Colonic mucosa (tissue), 4 donors: ENCODE data around the gene OGDH. TPM values are rescaled to one million over a fixed set of nuclear protein-coding genes. Genes with fewer than 3 reads are reported as not detected.

Source experiments
- DNase-seq: peaks from one replicate; pipeline ENCODE4 v3.0.0-alpha.2; 2020
- H3K27ac ChIP-seq: fragments of 200-600 bp; one replicate; pipeline ENCODE4 v1.8.0; 2021
- H3K27me3 ChIP-seq: fragments of 200-600 bp; one replicate; pipeline ENCODE4 v1.8.0; 2021
- H3K36me3 ChIP-seq: fragments of 200-600 bp; one replicate; pipeline ENCODE4 v1.8.0; 2021
- H3K4me1 ChIP-seq: fragments of 200-600 bp; one replicate; pipeline ENCODE4 v1.8.0; 2021; ENCODE audit warnings: mild to moderate bottlenecking
- H3K4me3 ChIP-seq: fragments of 200-600 bp; one replicate; pipeline ENCODE4 v1.8.0; 2021
- H3K9ac ChIP-seq, 2 donors: one replicate each; pipeline ENCODE4 v1.7.0; 2013; ENCODE audit warnings: control low read depth in 2 of 2, low read depth in 2 of 2, low read length in 2 of 2
- H3K9me3 ChIP-seq: fragments of 200-600 bp; one replicate; pipeline ENCODE4 v1.8.0; 2021
- CTCF ChIP-seq: fragments of 200-600 bp; IDR thresholded peaks from one replicate; pipeline ENCODE4 v1.8.0; 2022; ENCODE audit warnings: antibody characterized with exemption, mild to moderate bottlenecking
- intact Hi-C: fragments of 100-400 bp; cut with DNase I; formaldehyde crosslinking; loops from one replicate; pipeline ENCODE4 v1.14.1; 2022
- total RNA-seq, 2 donors: library from RNA; stranded (reverse); fragmentation: NEBNext Ultra II Directional in 1 of 2; extraction: Animal tissue kit (Norgen Biotek cat#: 25700) in 1 of 2; gene quantifications; one replicate each; pipeline ENCODE4 v1.2.1, GENCODE V29; 2021
- donor health status: healthy.
- donor health status: DM: no; HTN: no; CAD: no.
- donor health status: DM: no; HTN: no; CAD: no.

The OGDH gene
- total RNA-seq, 2 donors from 2014 or later = 142 to 164 TPM

- Histone ChIP-seq H3K9ac (no peak overlapping the region), H3K27me3 (no peaks in the 10 kb centered on the region), H3K27ac (no peak overlapping the region), H3K9me3 (no peaks in the 10 kb centered on the region), H3K36me3 (peaks cover 11% of the 10 kb centered on the region), H3K4me1 (no peaks in the 10 kb centered on the region), H3K4me3 (no peak overlapping the region)
- intact Hi-C loops = no loop called here
- no peak for DNase-seq
- no peak for TF ChIP-seq CTCF
These were observed 105.6 kb downstream of the OGDH start for GRCh38 chr7:44712012-44712411.

DNA sequence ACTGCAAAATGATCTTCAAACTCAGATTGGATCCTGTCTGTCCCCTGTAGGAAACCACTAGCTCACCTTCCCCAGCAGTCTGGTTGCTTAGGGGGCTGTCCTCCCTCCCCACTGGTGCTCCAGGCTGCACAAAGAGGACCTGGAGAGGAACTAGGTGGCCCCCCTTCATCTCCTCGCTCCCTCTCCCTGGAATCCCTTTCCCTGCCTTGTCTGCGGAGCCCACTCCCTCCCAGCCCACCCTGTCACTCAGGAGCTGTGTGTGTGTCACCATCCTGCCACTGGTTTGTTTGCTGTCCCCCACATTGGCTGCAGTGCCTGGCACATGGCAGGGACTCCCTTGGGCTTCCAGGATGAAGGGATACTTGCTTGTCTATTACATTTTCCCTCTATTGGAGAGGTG is 106.7 kb downstream of the OGDH start:
- H3K4me1 ChIP-seq = no peaks in the 10 kb centered on the region
- no peak overlapping the region for H3K9ac ChIP-seq
- H3K27me3 ChIP-seq = no peaks in the 10 kb centered on the region
- DNase-seq = no peak
- H3K9me3 ChIP-seq = no peaks in the 10 kb centered on the region
- H3K4me3 ChIP-seq = no peak overlapping the region
- H3K27ac ChIP-seq = no peak overlapping the region
- intact Hi-C loops = no loop called here
- no peak for TF ChIP-seq CTCF
- peaks cover 4% of the 10 kb centered on the region for H3K36me3 ChIP-seq

- H3K4me3 ChIP-seq = no peak overlapping the region
- intact Hi-C loops = no loop called here
- no peaks in the 10 kb centered on the region for H3K9me3 ChIP-seq
- H3K9ac ChIP-seq = no peak overlapping the region
- H3K4me1 ChIP-seq = no peaks in the 10 kb centered on the region
- H3K27ac ChIP-seq = no peak overlapping the region
- no peaks in the 10 kb centered on the region for H3K27me3 ChIP-seq
- no peak for DNase-seq
- TF ChIP-seq CTCF = no peak
- no peaks in the 10 kb centered on the region for H3K36me3 ChIP-seq
These were observed 107.4 kb downstream of the OGDH start for GRCh38 chr7:44713680-44714335.

DNA sequence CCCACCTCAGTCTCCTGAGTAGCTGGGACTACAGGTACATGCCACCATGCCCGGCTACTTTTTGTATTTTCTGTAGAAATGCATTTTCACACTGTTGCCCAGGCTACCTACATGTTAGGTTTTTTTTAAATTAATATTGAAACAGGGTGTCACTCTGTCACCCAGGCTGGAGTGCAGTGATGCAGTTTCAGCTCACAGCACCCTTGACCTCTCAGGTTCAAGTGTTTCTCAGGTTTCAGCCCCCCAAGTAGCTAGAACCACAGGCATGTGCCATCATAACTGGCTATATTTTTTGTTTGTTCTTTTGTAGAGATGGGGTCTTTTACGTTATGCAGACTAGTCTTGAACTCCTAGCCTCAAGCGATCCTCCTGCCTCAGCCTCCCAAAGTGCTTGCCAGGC is 109.8 kb downstream of the OGDH start:
- DNase-seq = no peak
- intact Hi-C loops = no loop called here
- no peak for TF ChIP-seq CTCF
- H3K27ac ChIP-seq = no peak overlapping the region
- no peaks in the 10 kb centered on the region for H3K36me3 ChIP-seq
- H3K9me3 ChIP-seq = no peaks in the 10 kb centered on the region
- no peaks in the 10 kb centered on the region for H3K27me3 ChIP-seq
- no peak overlapping the region for H3K9ac ChIP-seq
- H3K4me3 ChIP-seq = no peak overlapping the region
- H3K4me1 ChIP-seq = no peaks in the 10 kb centered on the region

GRCh38 chr7:44720301-44720700 is 113.9 kb downstream of the OGDH start:
- no peak overlapping the region for H3K9ac ChIP-seq
- H3K4me3 ChIP-seq = no peak overlapping the region
- intact Hi-C loops = no loop called here
- no peak for TF ChIP-seq CTCF
- H3K36me3 ChIP-seq = no peaks in the 10 kb centered on the region
- H3K9me3 ChIP-seq = no peaks in the 10 kb centered on the region
- H3K27ac ChIP-seq = no peak overlapping the region
- H3K4me1 ChIP-seq = no peaks in the 10 kb centered on the region
- no peaks in the 10 kb centered on the region for H3K27me3 ChIP-seq
- no peak for DNase-seq
